Body of pancreas (tissue), 4 donors: ENCODE data around the gene HOXC6. TPM values are rescaled to one million over a fixed set of nuclear protein-coding genes. Genes with fewer than 3 reads are reported as not detected.
"Not testable (repeated sequence)": the region's sequence is repeated elsewhere in the genome, so short reads cannot be mapped to it uniquely, and the experiment has no call there.

ENCODE experiments used
- ATAC-seq: fragments of 150-250 bp; one replicate; pipeline ENCODE4 v1.9.1; 2016
- DNase-seq, 4 donors: peaks; one replicate each; pipeline ENCODE4 v3.0.0-alpha.2; 2019
- H3K27ac ChIP-seq, 4 donors: fragments of 200-600 bp; sonication (generic); 1 replicate in 3 of 4; 2 replicates in 1 of 4; pipeline versions ENCODE4 v1.5.1 to v1.6.1; 2016 to 2019; ENCODE audit warnings: mild to moderate bottlenecking in 1 of 4, mixed read lengths in 1 of 4, moderate library complexity in 1 of 4
- H3K27me3 ChIP-seq, 2 donors: fragments of 200-600 bp; sonication (generic); one replicate each; pipeline ENCODE4 v1.6.0; 2016; ENCODE audit warnings: mild to moderate bottlenecking in 1 of 2
- H3K36me3 ChIP-seq, 2 donors: fragments of 200-600 bp; sonication (generic); replicated peaks in 1 of 2; 2 replicates each; pipeline ENCODE4 v1.5.1; 2016; ENCODE audit warnings: low read depth in 2 of 2; ENCODE audit not compliant: insufficient read depth in 1 of 2
- H3K4me1 ChIP-seq: fragments of 200-600 bp; sonication (generic); one replicate; pipeline ENCODE4 v1.6.0; 2016
- H3K4me3 ChIP-seq, 2 donors: fragments of 200-600 bp; sonication (generic); 1 replicate in 1 of 2; 2 replicates in 1 of 2; pipeline ENCODE4 v1.5.1; 2016 to 2019
- H3K9me3 ChIP-seq, 3 donors: fragments of 200-600 bp; sonication (generic); 1 replicate in 2 of 3; 2 replicates in 1 of 3; pipeline ENCODE4 v1.5.1; 2016
- POLR2A ChIP-seq, 3 donors: fragments of 450-650 bp; IDR thresholded peaks; one replicate each; pipeline ENCODE4 v1.6.1; 2016; ENCODE audit warnings: antibody characterized with exemption in 3 of 3, mild to moderate bottlenecking in 2 of 3
- WGBS, 2 donors: methylation state at CpG; one replicate each; pipeline ENCODE4 v1.1.5; 2017; 5-methylcytosine and 5-hydroxymethylcytosine counted together
- intact Hi-C: fragments of 100-400 bp; cut with DNase I; formaldehyde crosslinking; loops from one replicate; pipeline ENCODE4 v1.15.1; 2023
- microRNA counts, 2 donors: library from miRNA; unstranded; fragments of <30 nt; microRNA quantifications; one replicate each; lab custom pipeline; 2017
- microRNA-seq, 2 donors: library from miRNA; unstranded; fragments of <30 nt; microRNA quantifications; one replicate each; pipeline ENCODE4, GENCODE V29; 2016; ENCODE audit warnings: borderline number of aligned reads in 2 of 2, borderline replicate concordance in 2 of 2
- small RNA-seq: library from RNA; depleted of rRNA; stranded (forward); fragments of <200 nt; gene quantifications from one replicate; pipeline ENCODE3, GENCODE V24; 2016
- total RNA-seq, 2 donors: library from RNA; depleted of rRNA; stranded (reverse); fragments of >200 nt; gene quantifications; one replicate each; pipeline ENCODE4 v1.1.0, GENCODE V29; 2016
- TF ChIP-seq, protein P1 (sequence below), 7 experiments: fragments of 450-650 bp in 4 of 7; fragments of 200-600 bp in 3 of 7; sonication (generic) in 3 of 7; IDR thresholded peaks; one replicate each; pipeline ENCODE4 v1.5.1; 2016 to 2019; ENCODE audit warnings: antibody characterized with exemption in 7 of 7

HOXC6 gene
- total RNA-seq, 2 donors from 2014 or later: not detected

DNA sequence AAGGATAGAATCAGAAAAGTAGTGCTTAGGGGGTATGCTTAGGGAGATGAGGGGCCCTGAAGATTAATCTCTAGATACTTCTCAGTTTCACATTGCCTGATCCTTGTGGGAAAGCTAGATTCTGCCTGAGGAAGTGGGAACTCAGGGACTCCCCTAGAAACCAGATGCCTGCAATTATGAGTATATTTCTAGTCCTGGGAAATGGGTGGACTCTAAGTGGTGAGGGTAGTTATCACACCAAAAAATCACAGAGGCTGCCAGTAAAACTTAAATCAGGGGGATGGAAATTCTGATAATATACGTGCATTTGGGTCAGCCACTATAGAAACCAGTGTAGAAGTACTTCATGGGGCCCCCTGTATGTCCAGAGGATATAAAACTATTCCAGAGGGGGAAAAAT, 43.7 kb downstream of the HOXC6 start:
- H3K27ac ChIP-seq: no peak overlapping the region
- H3K4me1 ChIP-seq: no peaks in the 10 kb centered on the region
- H3K27me3 ChIP-seq: peaks cover 0 to 6% of the 10 kb centered on the region in 2 donors
- DNase-seq (no peak), ATAC-seq (no peak)
- H3K9me3 ChIP-seq: no peaks in the 10 kb centered on the region
- intact Hi-C loops: no loop called here
- TF ChIP-seq, protein P1, sequence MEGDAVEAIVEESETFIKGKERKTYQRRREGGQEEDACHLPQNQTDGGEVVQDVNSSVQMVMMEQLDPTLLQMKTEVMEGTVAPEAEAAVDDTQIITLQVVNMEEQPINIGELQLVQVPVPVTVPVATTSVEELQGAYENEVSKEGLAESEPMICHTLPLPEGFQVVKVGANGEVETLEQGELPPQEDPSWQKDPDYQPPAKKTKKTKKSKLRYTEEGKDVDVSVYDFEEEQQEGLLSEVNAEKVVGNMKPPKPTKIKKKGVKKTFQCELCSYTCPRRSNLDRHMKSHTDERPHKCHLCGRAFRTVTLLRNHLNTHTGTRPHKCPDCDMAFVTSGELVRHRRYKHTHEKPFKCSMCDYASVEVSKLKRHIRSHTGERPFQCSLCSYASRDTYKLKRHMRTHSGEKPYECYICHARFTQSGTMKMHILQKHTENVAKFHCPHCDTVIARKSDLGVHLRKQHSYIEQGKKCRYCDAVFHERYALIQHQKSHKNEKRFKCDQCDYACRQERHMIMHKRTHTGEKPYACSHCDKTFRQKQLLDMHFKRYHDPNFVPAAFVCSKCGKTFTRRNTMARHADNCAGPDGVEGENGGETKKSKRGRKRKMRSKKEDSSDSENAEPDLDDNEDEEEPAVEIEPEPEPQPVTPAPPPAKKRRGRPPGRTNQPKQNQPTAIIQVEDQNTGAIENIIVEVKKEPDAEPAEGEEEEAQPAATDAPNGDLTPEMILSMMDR (IDR thresholded peaks at IDR 0.05): no peak
- TF ChIP-seq POLR2A (IDR thresholded peaks at IDR 0.05): no peak
- WGBS, 2 donors: 47 to 69% methylated on average over 1 of the region's 1 CpG
- no peaks in the 10 kb centered on the region for H3K36me3 ChIP-seq
- H3K4me3 ChIP-seq: no peak overlapping the region

DNA sequence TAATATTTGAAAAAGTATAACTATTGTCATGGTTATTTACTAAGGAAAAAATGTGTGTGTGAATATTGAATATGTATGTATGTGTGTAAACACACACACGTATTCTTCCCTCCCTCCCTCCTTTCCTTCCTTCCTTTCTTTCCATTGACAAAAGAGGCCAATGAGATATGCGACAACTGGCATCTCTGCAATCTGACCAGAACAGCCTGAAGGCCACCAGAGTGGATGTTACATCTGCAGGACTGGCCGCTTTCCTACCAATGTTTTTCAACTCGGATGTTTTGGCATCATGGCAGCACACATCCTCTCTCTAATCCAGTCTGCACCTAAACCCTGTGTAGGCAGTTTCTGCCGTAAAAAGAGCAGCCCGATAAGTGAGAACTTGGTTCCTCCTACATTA, 46.1 kb downstream of the HOXC6 start:
- Histone ChIP-seq H3K4me1 (no peaks in the 10 kb centered on the region), H3K36me3 (no peaks in the 10 kb centered on the region), H3K4me3 (no peak overlapping the region), H3K27ac (no peak overlapping the region), H3K9me3 (no peaks in the 10 kb centered on the region), H3K27me3 (peaks cover 0 to 6% of the 10 kb centered on the region in 2 donors)
- no peak for TF ChIP-seq POLR2A (IDR thresholded peaks at IDR 0.05)
- TF ChIP-seq, protein P1 (IDR thresholded peaks at IDR 0.05): no peak
- ATAC-seq: no peak
- intact Hi-C loops: no loop called here
- no peak for DNase-seq
- 79 to 81% methylated on average over 6 of the region's 6 CpGs for WGBS, 2 donors

DNA sequence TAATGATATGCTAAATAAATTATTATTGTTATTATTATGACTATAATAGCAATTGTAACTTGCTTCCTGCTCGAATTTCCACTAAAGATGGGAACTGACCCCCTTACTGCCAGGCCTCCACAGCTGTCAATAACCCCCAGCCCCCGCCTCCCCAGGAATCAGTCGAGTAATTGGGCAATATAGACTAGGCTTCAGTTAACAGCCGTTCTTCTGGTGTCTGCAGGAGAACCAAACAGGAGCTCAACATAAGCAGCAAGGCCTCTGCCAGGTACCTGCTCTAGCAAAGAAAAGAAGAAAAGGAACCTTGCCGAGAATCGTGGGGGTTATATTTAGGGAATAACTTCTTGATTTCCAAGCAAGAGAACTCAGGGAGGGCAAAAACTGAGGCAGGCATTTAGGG, 47.2 kb downstream of the HOXC6 start:
- intact Hi-C loops: no loop called here
- no peak overlapping the region for H3K4me3 ChIP-seq
- H3K36me3 ChIP-seq: no peaks in the 10 kb centered on the region
- TF ChIP-seq, protein P1 (IDR thresholded peaks at IDR 0.05): no peak
- no peak for TF ChIP-seq POLR2A (IDR thresholded peaks at IDR 0.05)
- no peaks in the 10 kb centered on the region for H3K9me3 ChIP-seq
- ATAC-seq (no peak), DNase-seq (no peak)
- no peaks in the 10 kb centered on the region for H3K4me1 ChIP-seq
- 53% methylated on average over 6 of the region's 6 CpGs for WGBS, 2 donors
- no peak overlapping the region for H3K27ac ChIP-seq
- peaks cover 0 to 6% of the 10 kb centered on the region in 2 donors for H3K27me3 ChIP-seq

DNA sequence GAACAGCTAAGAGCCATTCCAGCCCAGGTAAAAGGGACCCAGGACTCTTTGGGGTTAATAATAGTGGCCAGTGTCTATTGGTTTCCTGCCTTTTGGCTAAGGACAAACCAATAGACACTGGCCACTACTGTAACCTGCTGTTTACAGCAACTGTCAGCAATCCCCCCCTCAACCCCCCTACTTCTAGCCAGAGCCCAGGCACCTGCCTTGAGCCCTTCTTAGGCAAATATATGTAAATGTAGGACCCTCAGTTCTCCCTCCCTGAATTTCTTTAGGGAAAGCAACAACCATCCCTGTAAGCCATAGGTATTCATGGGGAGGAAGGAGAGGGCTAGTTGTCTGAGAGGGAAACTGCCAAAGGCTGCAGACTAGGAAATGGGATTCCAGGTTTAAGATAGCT, 47.7 kb downstream of the HOXC6 start:
- Histone ChIP-seq H3K4me1 (no peaks in the 10 kb centered on the region), H3K27me3 (peaks cover 0 to 6% of the 10 kb centered on the region in 2 donors), H3K9me3 (no peaks in the 10 kb centered on the region), H3K4me3 (no peak overlapping the region), H3K36me3 (no peaks in the 10 kb centered on the region), H3K27ac (no peak overlapping the region)
- no peak for ATAC-seq
- TF ChIP-seq, protein P1 (IDR thresholded peaks at IDR 0.05): no peak
- no peak for TF ChIP-seq POLR2A (IDR thresholded peaks at IDR 0.05)
- DNase-seq: no peak
- intact Hi-C loops: no loop called here

DNA sequence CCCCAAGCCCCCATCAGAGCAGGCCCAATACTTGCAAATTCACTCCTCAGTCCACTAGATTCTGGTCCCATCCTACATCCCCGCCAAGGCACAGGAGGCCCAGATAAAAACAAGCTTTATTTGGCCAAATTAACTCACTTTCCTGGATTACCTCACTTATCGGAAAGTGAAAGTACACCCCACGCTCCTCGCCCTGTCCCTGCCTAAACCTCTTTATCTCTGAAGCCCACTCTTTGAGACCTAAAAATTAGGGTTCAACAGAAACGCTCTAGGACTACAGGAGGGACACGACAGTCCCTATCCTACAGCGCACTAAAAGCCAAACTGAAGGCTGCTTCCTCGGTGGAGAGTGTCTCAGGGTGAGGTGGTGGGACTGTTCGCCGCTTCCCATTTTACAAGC, 49.6 kb downstream of the HOXC6 start:
- H3K27ac ChIP-seq, H3K4me1 ChIP-seq, intact Hi-C loops, H3K4me3 ChIP-seq, H3K27me3 ChIP-seq, DNase-seq, ATAC-seq, H3K36me3 ChIP-seq, H3K9me3 ChIP-seq: not testable (repeated sequence)
- WGBS, 2 donors: 81 to 82% methylated on average over 10 of the region's 10 CpGs

DNA sequence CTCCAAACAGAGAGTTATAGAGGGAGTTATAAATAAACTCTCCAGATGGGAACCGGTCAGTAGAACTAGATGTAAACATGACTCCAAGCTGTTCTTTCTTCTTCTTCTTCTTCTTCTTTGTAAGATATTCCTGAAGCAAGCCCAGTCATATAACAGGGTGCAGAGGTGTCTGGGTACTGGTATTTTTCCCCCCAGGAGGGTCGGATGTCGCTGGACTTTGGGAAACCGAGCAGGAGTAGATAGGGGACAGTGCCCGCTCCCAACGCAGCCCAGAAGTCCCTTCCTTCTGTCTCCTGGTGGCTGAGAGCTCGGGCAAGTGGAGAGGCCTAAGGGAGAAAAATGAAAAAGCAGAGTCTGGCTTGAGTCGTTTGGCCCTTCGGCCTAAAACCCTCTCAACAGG, 50.9 kb downstream of the HOXC6 start:
- H3K9me3 ChIP-seq, H3K27ac ChIP-seq, H3K36me3 ChIP-seq, intact Hi-C loops, DNase-seq, H3K4me3 ChIP-seq, H3K27me3 ChIP-seq, ATAC-seq, H3K4me1 ChIP-seq: not testable (repeated sequence)
- 70 to 75% methylated on average over 9 of the region's 9 CpGs for WGBS, 2 donors

MicroRNAs within 50 kb of the gene (microRNA counts, 767-probe panel; counts per million panel counts)
- microRNA hsa-miR-196a-5p (lab: Ali Mortazavi, UCI): 0 to 736 counts per million in 2 donors
- 0 to 736 counts per million in 2 donors for microRNA hsa-miR-615-3p (lab: Ali Mortazavi, UCI)
- microRNA hsa-miR-615-5p (lab: Ali Mortazavi, UCI): 0 to 736 counts per million in 2 donors

Small RNA genes lying within 50 kb of the gene (microRNA-seq; reads per million reads assigned to microRNA genes)
- 3.6 to 5.1 reads per million in 2 donors for gene MIR196A2
- gene MIR615: 5.6 to 12.1 reads per million in 2 donors

Small RNA genes lying within 50 kb of the gene (small RNA-seq; reads per million reads assigned to genes)
- gene HOXC5: not detected
- not detected for gene MIR196A2
- gene MIR615: not detected

Other genes with a start within 250 kb of the HOXC6 start
- not detected for gene HOXC13, start 89.6 kb upstream of the HOXC6 start, total RNA-seq
- gene HOXC12, start 73.5 kb upstream of the HOXC6 start, total RNA-seq: not detected
- gene HOXC11, start 55.3 kb upstream of the HOXC6 start, total RNA-seq: not detected
- gene HOTAIR, start 53.5 kb upstream of the HOXC6 start, total RNA-seq: not detected
- gene HOXC10, start 43.3 kb upstream of the HOXC6 start, total RNA-seq: not detected
- not detected for gene HOXC9, start 28.3 kb upstream of the HOXC6 start, total RNA-seq
- gene HOXC8, start 19.5 kb upstream of the HOXC6 start, total RNA-seq: not detected
- gene HOXC5, start 4.6 kb downstream of the HOXC6 start, total RNA-seq: not detected
- gene HOXC4, start 25.4 kb downstream of the HOXC6 start, total RNA-seq: not detected
- gene SMUG1, start 160.5 kb downstream of the HOXC6 start, total RNA-seq: 10 to 100 TPM; 20.8 to 34.5 TPM